ENCODE measurements around the gene NUBP2.

DNA sequence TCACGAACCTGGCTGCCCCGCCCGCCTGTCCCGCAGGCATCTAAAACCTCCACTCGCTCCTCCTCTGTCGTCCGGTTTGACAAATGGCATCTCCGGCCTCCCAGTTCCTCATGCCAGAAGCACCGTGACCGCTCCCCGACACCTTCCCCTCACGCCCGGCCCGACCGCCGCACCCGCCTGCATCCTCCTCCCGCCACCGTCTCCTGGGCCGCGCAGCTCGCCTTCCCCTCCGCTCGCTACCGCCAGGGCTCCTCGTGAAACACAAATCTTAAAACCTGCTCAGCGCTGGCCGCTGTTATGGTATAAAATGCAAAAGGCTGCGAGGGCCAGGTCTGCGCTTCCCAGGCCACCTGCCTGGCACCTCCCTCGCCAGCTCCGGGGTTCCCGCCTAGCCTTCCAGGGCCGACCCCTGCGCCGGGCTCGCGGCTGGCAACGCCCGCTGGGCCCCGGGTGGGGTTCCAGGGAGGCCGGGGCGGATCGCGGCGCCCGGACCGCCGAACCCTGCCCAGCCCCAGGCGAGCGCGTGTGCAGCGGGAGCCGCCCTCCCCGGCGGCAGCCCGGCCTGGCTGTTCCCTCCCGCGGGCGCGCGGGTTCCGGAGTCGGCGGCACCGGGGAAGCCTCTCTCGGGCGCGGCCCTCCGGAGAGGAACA lies 877 bp upstream of the NUBP2 start:
- no peak for TF ChIP-seq ZNF701 (tag by site-specific recombination; IDR thresholded peaks at IDR 0.05)
- TF ChIP-seq, protein P1, sequence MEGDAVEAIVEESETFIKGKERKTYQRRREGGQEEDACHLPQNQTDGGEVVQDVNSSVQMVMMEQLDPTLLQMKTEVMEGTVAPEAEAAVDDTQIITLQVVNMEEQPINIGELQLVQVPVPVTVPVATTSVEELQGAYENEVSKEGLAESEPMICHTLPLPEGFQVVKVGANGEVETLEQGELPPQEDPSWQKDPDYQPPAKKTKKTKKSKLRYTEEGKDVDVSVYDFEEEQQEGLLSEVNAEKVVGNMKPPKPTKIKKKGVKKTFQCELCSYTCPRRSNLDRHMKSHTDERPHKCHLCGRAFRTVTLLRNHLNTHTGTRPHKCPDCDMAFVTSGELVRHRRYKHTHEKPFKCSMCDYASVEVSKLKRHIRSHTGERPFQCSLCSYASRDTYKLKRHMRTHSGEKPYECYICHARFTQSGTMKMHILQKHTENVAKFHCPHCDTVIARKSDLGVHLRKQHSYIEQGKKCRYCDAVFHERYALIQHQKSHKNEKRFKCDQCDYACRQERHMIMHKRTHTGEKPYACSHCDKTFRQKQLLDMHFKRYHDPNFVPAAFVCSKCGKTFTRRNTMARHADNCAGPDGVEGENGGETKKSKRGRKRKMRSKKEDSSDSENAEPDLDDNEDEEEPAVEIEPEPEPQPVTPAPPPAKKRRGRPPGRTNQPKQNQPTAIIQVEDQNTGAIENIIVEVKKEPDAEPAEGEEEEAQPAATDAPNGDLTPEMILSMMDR (tag by site-specific recombination; IDR thresholded peaks at IDR 0.05) = peak; percentile 63

All from HEK293 (cell line).